PC-9 (cell line): ENCODE data around the gene CAMSAP3.

Source experiments
- CTCF ChIP-seq: fragments of 200-600 bp; sonication (generic); conservative IDR thresholded peaks from 2 replicates; pipeline ENCODE4 v1.6.1; 2017; ENCODE audit warnings: mixed run types, antibody characterized with exemption, mild to moderate bottlenecking, moderate library complexity
- EZH2 ChIP-seq: fragments of 200-600 bp; sonication (generic); IDR thresholded peaks from 2 replicates; pipeline ENCODE4 v1.8.0; 2017; ENCODE audit warnings: antibody characterized with exemption, low read depth

GRCh38 chr19:7556696-7557315, 38.9 kb upstream of the CAMSAP3 start:
- no peak for TF ChIP-seq CTCF
- no peak for TF ChIP-seq EZH2
